ENCODE data around the gene GADD45A. TPM values are rescaled to one million over a fixed set of nuclear protein-coding genes. Genes with fewer than 3 reads are reported as not detected.

GADD45A gene
- polyA plus RNA-seq, 1 donor (not counting 4 experiments of a cell fraction or from before 2014, with no cell fraction given), result 151 TPM

- peak overlapping the region; percentile 45 for H2AFZ ChIP-seq (ENCODE audit: control insufficient read depth, low read length)
- dilution Hi-C loops (cut with MboI; ENCODE audit: extremely low pct_ligation_motif_present, low sequenced_read_pairs), result no loop called here
- H3K27me3 ChIP-seq (ENCODE audit: control insufficient read depth, extremely low read depth, insufficient read depth, low read length), result no peaks in the 10 kb centered on the region
- H3K4me3 ChIP-seq (ENCODE audit: control insufficient read depth in 2 of 3, extremely low read depth in 1 of 3, insufficient read depth in 2 of 3, low read depth in 1 of 3, low read length in 3 of 3), result peak overlapping the region in 2 of 3 experiments; percentile 34 to 40
- H3K4me1 ChIP-seq (ENCODE audit: control insufficient read depth, extremely low read depth, insufficient read depth, low read length), result peaks cover 33% of the 10 kb centered on the region
- H3K27ac ChIP-seq (ENCODE audit: control insufficient read depth, insufficient read depth, low read length), result peak overlapping the region; percentile 87
- H3K9ac ChIP-seq (ENCODE audit: control insufficient read depth, extremely low read depth, insufficient read depth, low read length), result peak overlapping the region; percentile 66
- peak overlapping the region; percentile 90 for H3K4me2 ChIP-seq (ENCODE audit: control insufficient read depth, extremely low read depth, insufficient read depth, low read depth, low read length)
- H3K9me3 ChIP-seq (ENCODE audit: control insufficient read depth, low read depth, low read length), result no peaks in the 10 kb centered on the region
- H4K20me1 ChIP-seq (ENCODE audit: control insufficient read depth, extremely low read depth, insufficient read depth, low read length), result no peaks in the 10 kb centered on the region
- peaks cover 53% of the 10 kb centered on the region for H3K79me2 ChIP-seq (ENCODE audit: control insufficient read depth, insufficient read depth, low read length)
- H3K9me1 ChIP-seq (ENCODE audit: control insufficient read depth, extremely low read depth, insufficient read depth, low read length), result no peaks in the 10 kb centered on the region
- peaks cover 6 to 12% of the 10 kb centered on the region in 2 experiments for H3K36me3 ChIP-seq (ENCODE audit: control insufficient read depth in 2 of 2, extremely low read depth in 1 of 2, insufficient read depth in 2 of 2, low read length in 2 of 2)
- FAIRE-seq (peak; percentile 97), DNase-seq (ENCODE audit: low read depth, low spot score) (no peak)
- TF ChIP-seq, protein P1, sequence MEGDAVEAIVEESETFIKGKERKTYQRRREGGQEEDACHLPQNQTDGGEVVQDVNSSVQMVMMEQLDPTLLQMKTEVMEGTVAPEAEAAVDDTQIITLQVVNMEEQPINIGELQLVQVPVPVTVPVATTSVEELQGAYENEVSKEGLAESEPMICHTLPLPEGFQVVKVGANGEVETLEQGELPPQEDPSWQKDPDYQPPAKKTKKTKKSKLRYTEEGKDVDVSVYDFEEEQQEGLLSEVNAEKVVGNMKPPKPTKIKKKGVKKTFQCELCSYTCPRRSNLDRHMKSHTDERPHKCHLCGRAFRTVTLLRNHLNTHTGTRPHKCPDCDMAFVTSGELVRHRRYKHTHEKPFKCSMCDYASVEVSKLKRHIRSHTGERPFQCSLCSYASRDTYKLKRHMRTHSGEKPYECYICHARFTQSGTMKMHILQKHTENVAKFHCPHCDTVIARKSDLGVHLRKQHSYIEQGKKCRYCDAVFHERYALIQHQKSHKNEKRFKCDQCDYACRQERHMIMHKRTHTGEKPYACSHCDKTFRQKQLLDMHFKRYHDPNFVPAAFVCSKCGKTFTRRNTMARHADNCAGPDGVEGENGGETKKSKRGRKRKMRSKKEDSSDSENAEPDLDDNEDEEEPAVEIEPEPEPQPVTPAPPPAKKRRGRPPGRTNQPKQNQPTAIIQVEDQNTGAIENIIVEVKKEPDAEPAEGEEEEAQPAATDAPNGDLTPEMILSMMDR (optimal IDR thresholded peaks at IDR 0.05 in 1 of 3, IDR thresholded peaks at IDR 0.05 in 1 of 3, conservative IDR thresholded peaks at IDR 0.05 in 1 of 3; ENCODE audit: extremely low read depth in 1 of 3, insufficient read depth in 2 of 3, low read length in 3 of 3), result no peak
- no peak for TF ChIP-seq EZH2 (IDR thresholded peaks at IDR 0.05; ENCODE audit: low read length)
These were observed 51.0 kb downstream of the GADD45A start for GRCh38 chr1:67735806-67736627.

GRCh38 chr1:67736750-67737149 lies 51.7 kb downstream of the GADD45A start:
- H3K27ac ChIP-seq (ENCODE audit: control insufficient read depth, insufficient read depth, low read length), result peak overlapping the region; percentile 87
- H2AFZ ChIP-seq (ENCODE audit: control insufficient read depth, low read length), result no peak overlapping the region
- no peak for DNase-seq (ENCODE audit: low read depth, low spot score)
- H3K27me3 ChIP-seq (ENCODE audit: control insufficient read depth, extremely low read depth, insufficient read depth, low read length), result no peaks in the 10 kb centered on the region
- dilution Hi-C loops (cut with MboI; ENCODE audit: extremely low pct_ligation_motif_present, low sequenced_read_pairs), result no loop called here
- H3K9ac ChIP-seq (ENCODE audit: control insufficient read depth, extremely low read depth, insufficient read depth, low read length), result peak overlapping the region; percentile 66
- peaks cover 6 to 12% of the 10 kb centered on the region in 2 experiments for H3K36me3 ChIP-seq (ENCODE audit: control insufficient read depth in 2 of 2, extremely low read depth in 1 of 2, insufficient read depth in 2 of 2, low read length in 2 of 2)
- peaks cover 33% of the 10 kb centered on the region for H3K4me1 ChIP-seq (ENCODE audit: control insufficient read depth, extremely low read depth, insufficient read depth, low read length)
- H3K79me2 ChIP-seq (ENCODE audit: control insufficient read depth, insufficient read depth, low read length), result peaks cover 51% of the 10 kb centered on the region
- TF ChIP-seq EZH2 (IDR thresholded peaks at IDR 0.05; ENCODE audit: low read length), result no peak
- TF ChIP-seq, protein P1 (optimal IDR thresholded peaks at IDR 0.05 in 1 of 3, IDR thresholded peaks at IDR 0.05 in 1 of 3, conservative IDR thresholded peaks at IDR 0.05 in 1 of 3; ENCODE audit: extremely low read depth in 1 of 3, insufficient read depth in 2 of 3, low read length in 3 of 3), result no peak
- no peaks in the 10 kb centered on the region for H3K9me1 ChIP-seq (ENCODE audit: control insufficient read depth, extremely low read depth, insufficient read depth, low read length)
- FAIRE-seq, result no peak
- H3K4me2 ChIP-seq (ENCODE audit: control insufficient read depth, extremely low read depth, insufficient read depth, low read depth, low read length), result peak overlapping the region; percentile 90
- no peaks in the 10 kb centered on the region for H3K9me3 ChIP-seq (ENCODE audit: control insufficient read depth, low read depth, low read length)
- H3K4me3 ChIP-seq (ENCODE audit: control insufficient read depth in 2 of 3, extremely low read depth in 1 of 3, insufficient read depth in 2 of 3, low read depth in 1 of 3, low read length in 3 of 3), result peak overlapping the region in 1 of 3 experiments; percentile 40
- no peaks in the 10 kb centered on the region for H4K20me1 ChIP-seq (ENCODE audit: control insufficient read depth, extremely low read depth, insufficient read depth, low read length)

Data from keratinocyte (primary cell).